ENCODE data around the gene GLB1L2.

DNA sequence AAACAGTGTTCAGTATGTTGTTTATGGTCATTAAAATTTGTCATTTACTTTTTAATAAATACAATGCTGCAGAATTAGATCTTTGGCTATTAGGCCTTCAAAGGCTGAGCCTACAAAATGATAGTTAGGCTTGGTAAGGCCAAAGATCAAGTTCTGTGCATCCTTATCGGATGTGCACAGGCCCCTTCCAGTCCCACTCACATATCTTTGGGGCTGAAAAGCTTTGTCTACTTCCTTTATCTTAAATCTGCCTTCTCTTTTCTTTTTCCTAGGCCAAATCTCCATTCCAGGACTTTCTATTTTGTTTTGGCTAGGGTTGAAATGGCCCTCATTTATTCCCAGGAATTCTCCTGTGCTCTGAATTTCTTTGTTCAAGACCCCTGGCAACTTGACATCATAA is 3.4 kb upstream of the GLB1L2 start:
- TF ChIP-seq POLR2AphosphoS5 (IDR thresholded peaks at IDR 0.05) (no peak), EP300 (IDR thresholded peaks at IDR 0.05) (no peak)
- TF ChIP-seq, protein P1, sequence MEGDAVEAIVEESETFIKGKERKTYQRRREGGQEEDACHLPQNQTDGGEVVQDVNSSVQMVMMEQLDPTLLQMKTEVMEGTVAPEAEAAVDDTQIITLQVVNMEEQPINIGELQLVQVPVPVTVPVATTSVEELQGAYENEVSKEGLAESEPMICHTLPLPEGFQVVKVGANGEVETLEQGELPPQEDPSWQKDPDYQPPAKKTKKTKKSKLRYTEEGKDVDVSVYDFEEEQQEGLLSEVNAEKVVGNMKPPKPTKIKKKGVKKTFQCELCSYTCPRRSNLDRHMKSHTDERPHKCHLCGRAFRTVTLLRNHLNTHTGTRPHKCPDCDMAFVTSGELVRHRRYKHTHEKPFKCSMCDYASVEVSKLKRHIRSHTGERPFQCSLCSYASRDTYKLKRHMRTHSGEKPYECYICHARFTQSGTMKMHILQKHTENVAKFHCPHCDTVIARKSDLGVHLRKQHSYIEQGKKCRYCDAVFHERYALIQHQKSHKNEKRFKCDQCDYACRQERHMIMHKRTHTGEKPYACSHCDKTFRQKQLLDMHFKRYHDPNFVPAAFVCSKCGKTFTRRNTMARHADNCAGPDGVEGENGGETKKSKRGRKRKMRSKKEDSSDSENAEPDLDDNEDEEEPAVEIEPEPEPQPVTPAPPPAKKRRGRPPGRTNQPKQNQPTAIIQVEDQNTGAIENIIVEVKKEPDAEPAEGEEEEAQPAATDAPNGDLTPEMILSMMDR (IDR thresholded peaks at IDR 0.05): no peak

Data from upper lobe of left lung (tissue), 4 donors.